Measurements from ENCODE around the gene C1D.

The C1D gene

DNA sequence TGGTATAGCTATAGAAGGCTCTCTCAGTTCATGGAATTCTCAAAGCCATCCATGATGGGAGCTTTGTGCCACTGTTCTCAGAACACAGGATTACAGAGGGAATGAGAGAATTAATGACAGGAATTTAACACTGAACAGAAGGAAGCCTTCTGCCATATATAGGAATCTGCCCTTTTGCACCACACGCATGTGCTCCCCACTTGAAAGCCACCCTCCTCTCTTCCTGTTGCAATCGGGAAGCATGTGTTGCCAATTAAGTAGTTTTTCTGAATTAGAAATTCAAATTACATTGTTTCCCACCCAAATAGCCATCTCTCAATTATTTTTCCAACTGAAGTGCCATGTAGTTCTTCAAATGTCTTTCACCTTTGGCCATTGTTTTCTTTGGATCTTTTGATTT, 71.3 kb downstream of the C1D start:
- no peak for DNase-seq (ENCODE audit: low spot score)
- TF ChIP-seq, protein P1, sequence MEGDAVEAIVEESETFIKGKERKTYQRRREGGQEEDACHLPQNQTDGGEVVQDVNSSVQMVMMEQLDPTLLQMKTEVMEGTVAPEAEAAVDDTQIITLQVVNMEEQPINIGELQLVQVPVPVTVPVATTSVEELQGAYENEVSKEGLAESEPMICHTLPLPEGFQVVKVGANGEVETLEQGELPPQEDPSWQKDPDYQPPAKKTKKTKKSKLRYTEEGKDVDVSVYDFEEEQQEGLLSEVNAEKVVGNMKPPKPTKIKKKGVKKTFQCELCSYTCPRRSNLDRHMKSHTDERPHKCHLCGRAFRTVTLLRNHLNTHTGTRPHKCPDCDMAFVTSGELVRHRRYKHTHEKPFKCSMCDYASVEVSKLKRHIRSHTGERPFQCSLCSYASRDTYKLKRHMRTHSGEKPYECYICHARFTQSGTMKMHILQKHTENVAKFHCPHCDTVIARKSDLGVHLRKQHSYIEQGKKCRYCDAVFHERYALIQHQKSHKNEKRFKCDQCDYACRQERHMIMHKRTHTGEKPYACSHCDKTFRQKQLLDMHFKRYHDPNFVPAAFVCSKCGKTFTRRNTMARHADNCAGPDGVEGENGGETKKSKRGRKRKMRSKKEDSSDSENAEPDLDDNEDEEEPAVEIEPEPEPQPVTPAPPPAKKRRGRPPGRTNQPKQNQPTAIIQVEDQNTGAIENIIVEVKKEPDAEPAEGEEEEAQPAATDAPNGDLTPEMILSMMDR (IDR thresholded peaks at IDR 0.05; ENCODE audit: extremely low read depth, missing control alignments) = no peak

Measured in GM20000 (cell line).